ENCODE results near the gene SV2C. TPM values are rescaled to one million over a fixed set of nuclear protein-coding genes. Genes with fewer than 3 reads are reported as not detected.
A peak's percentile ranks its signal among the peaks of the same experiment; 100 is the strongest.
"Not testable (repeated sequence)": the region's sequence is repeated elsewhere in the genome, so short reads cannot be mapped to it uniquely, and the experiment has no call there.

Gene SV2C
- total and polyA plus RNA-seq, 2 donors (not counting 1 experiment from before 2014, with no cell fraction given): not detected

- H3K27ac ChIP-seq (ENCODE audit: low read length in 2 of 2); H2AFZ ChIP-seq (ENCODE audit: insufficient read depth, low read depth, low read length, poor library complexity, severe bottlenecking); H3K9me3 Mint-ChIP-seq (ENCODE audit: insufficient read depth); DNase-seq; H3K4me3 Mint-ChIP-seq; POLR2A ChIA-PET; H3K36me3 ChIP-seq (replicated peaks in 1 of 2; ENCODE audit: control extremely low read depth in 1 of 2, control insufficient read depth in 1 of 2, extremely low read depth in 1 of 2, insufficient read depth in 2 of 2, low read length in 1 of 2); H3K27ac Mint-ChIP-seq; H3K9me3 ChIP-seq (ENCODE audit: control extremely low read depth in 1 of 3, control insufficient read depth in 2 of 3, insufficient read depth in 1 of 3, low read length in 2 of 3); H3K27me3 ChIP-seq (replicated peaks in 1 of 4; ENCODE audit: control extremely low read depth in 1 of 4, control insufficient read depth in 3 of 4, insufficient read depth in 4 of 4, low read length in 3 of 4); H3K4me3 ChIP-seq (ENCODE audit: control extremely low read depth in 1 of 5, extremely low read depth in 1 of 5, insufficient read depth in 1 of 5, low read depth in 2 of 5, low read length in 4 of 5); H3K4me1 ChIP-seq (ENCODE audit: control insufficient read depth in 2 of 2, insufficient read depth in 2 of 2, low read length in 2 of 2); H4K20me1 ChIP-seq (ENCODE audit: control insufficient read depth, insufficient read depth, low read length, poor library complexity, severe bottlenecking); ATAC-seq (ENCODE audit: low read depth); H3K79me2 ChIP-seq (ENCODE audit: control insufficient read depth, insufficient read depth, low read length); H3K9ac ChIP-seq (ENCODE audit: low read length); H3K4me1 Mint-ChIP-seq; CTCF ChIA-PET; intact Hi-C loops (cut with micrococcal nuclease); H3K4me2 ChIP-seq (replicated peaks; ENCODE audit: low read depth, low read length, poor library complexity, severe bottlenecking): not testable (repeated sequence)
- peaks cover 19% of the 10 kb centered on the region for H3K27me3 Mint-ChIP-seq
Measured at GRCh38 chr5:76302661-76303060, 219.5 kb downstream of the SV2C start.

DNA sequence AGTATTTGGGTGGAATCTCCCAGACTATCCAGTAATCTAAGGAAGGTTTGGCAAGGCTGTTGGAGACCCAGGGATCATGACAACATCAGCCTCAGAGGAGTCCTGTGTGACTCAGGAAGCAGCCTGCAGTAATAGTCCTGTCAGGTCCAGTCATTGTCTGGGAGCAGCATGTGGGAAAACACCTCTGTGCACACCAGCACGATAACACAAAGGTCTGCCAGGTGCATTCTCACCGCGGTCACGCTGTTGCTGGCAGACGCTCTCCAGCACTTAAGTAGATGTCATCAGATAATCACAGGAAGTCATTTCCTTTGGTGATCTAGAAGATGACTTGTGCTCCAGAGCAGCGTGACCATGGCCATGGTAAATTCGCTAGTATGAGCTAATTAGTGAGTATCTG, 220.7 kb downstream of the SV2C start:
- H3K4me1 ChIP-seq (ENCODE audit: control insufficient read depth in 2 of 2, insufficient read depth in 2 of 2, low read length in 2 of 2): no peaks in the 10 kb centered on the region
- TF ChIP-seq EZH2 (IDR thresholded peaks at IDR 0.05; ENCODE audit: borderline replicate concordance, insufficient read depth, low read depth, low read length, poor library complexity, severe bottlenecking) (no peak), CTCF (IDR thresholded peaks at IDR 0.05) (no peak)
- H3K27ac Mint-ChIP-seq: no peak overlapping the region
- no peak overlapping the region for H3K4me2 ChIP-seq (replicated peaks; ENCODE audit: low read depth, low read length, poor library complexity, severe bottlenecking)
- no peaks in the 10 kb centered on the region for H3K27me3 ChIP-seq (replicated peaks in 1 of 4; ENCODE audit: control extremely low read depth in 1 of 4, control insufficient read depth in 3 of 4, insufficient read depth in 4 of 4, low read length in 3 of 4)
- intact Hi-C loops (cut with micrococcal nuclease): no loop called here
- CTCF ChIA-PET: no interaction called here
- H3K4me3 Mint-ChIP-seq: no peak overlapping the region
- H3K27me3 Mint-ChIP-seq: peaks cover 24% of the 10 kb centered on the region
- H3K9ac ChIP-seq (ENCODE audit: low read length): no peak overlapping the region
- no peak overlapping the region for H3K4me3 ChIP-seq (ENCODE audit: control extremely low read depth in 1 of 5, extremely low read depth in 1 of 5, insufficient read depth in 1 of 5, low read depth in 2 of 5, low read length in 4 of 5)
- peaks cover 7% of the 10 kb centered on the region for H3K4me1 Mint-ChIP-seq
- no peak overlapping the region for H3K27ac ChIP-seq (ENCODE audit: low read length in 2 of 2)
- no peaks in the 10 kb centered on the region for H3K9me3 Mint-ChIP-seq (ENCODE audit: insufficient read depth)
- H3K79me2 ChIP-seq (ENCODE audit: control insufficient read depth, insufficient read depth, low read length): no peaks in the 10 kb centered on the region
- WGBS (ENCODE audit: insufficient coverage): 20% methylated on average over 2 of the region's 7 CpGs
- no peak overlapping the region for H2AFZ ChIP-seq (ENCODE audit: insufficient read depth, low read depth, low read length, poor library complexity, severe bottlenecking)
- DNase-seq (peak; percentile 41), ATAC-seq (ENCODE audit: low read depth) (peak; percentile 24)
- no peaks in the 10 kb centered on the region for H3K9me3 ChIP-seq (ENCODE audit: control extremely low read depth in 1 of 3, control insufficient read depth in 2 of 3, insufficient read depth in 1 of 3, low read length in 2 of 3)
- no peaks in the 10 kb centered on the region for H4K20me1 ChIP-seq (ENCODE audit: control insufficient read depth, insufficient read depth, low read length, poor library complexity, severe bottlenecking)
- POLR2A ChIA-PET: no interaction called here
- no peaks in the 10 kb centered on the region for H3K36me3 ChIP-seq (replicated peaks in 1 of 2; ENCODE audit: control extremely low read depth in 1 of 2, control insufficient read depth in 1 of 2, extremely low read depth in 1 of 2, insufficient read depth in 2 of 2, low read length in 1 of 2)
